IPS DF 19.7 (cell line): ENCODE data around the gene TESPA1.
"Not testable (repeated sequence)": the region's sequence is repeated elsewhere in the genome, so short reads cannot be mapped to it uniquely, and the experiment has no call there.

Source experiments
- DNase-seq: peaks from one replicate; pipeline ENCODE4 v3.0.0-alpha.2; 2013; ENCODE audit warnings: low read depth, low spot score

TESPA1 gene

DNA sequence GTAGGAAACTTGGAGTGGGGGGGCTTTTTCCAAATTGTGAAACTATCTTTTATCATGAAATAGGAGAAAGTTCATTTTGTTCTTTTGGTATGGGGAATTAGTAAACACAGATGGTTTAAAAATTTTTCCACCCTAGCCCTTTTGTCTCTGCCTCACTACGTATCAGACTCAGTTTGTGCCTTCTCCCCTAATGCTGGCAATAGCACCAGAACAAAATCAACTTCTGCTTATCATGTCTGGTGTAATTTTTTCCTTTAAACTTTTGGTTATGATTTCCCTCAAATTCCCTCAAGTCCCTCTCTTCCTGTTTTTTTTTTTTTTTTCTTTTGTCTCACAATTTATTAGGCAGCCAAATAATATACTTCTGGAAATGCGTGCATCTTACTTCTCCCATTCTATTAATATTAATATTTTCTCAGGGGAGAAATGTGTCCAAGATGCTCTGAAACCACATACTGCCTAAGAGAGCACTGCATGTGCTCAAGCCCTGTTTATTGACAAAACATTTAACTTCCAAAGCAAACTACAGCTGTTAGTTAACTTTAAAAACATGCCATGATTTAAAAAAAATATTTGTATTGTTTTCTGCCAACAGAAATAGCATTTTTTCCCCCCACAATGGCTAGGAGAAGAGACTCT lies 35.4 kb downstream of the TESPA1 start:
- no peak for DNase-seq

DNA sequence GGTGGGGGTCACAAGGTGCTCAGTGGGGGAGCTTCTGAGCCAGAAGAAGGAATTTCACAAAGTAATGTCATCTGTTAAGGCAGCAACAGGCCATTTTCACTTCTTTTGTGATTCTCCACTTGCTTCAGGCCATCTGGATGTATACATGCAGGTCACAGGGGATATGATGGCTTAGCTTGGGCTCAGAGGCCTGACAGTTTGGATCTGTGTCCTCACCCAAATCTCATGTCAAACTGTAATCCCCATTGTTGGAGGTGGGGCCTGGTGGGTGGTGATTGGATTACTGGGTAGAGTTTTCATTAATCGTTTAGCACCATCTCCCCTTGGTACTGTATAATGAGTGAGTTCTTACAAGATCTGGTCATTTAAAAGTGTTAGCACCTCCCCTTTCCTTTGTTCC lies 36.4 kb downstream of the TESPA1 start:
- DNase-seq = no peak

DNA sequence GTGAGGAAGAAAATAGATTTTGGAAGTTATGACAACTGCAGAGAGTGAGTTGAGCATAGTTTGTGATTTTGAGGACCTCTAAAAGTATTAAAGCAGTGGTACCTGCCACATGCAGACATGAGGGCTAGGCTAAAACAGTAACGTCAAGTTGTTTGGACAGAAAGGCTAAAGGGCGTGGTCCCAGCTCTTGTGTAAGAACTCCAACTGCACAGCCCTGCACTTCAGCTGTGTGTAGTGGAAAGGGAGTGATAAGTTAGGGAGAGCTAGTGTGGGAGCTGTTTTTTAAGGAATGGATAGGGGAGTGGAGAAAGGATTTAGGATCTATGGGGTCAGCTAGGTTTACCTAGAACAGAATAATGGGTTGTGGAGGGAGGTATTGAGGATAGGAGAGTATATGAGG lies 39.5 kb downstream of the TESPA1 start:
- no peak for DNase-seq

DNA sequence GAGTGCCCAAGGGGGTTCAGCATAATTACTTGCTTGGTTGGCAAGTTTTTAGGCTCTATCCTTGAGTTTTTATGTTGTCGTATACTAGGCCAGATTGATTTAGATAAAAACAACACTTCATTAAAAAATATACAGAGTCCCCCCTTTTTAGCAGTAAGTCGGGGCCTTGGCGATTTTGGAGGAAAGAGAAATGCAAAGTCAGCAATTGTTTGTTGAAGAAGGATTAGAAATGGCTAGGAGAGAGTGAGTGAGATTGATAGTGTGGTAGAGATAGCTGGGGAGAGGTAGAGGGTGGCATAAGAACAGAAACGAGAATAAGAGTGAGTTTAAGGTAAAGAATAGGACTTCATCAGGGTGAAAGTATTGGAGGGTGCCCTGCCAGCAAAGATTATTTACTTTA lies 41.3 kb downstream of the TESPA1 start:
- DNase-seq = not testable (repeated sequence)

DNA sequence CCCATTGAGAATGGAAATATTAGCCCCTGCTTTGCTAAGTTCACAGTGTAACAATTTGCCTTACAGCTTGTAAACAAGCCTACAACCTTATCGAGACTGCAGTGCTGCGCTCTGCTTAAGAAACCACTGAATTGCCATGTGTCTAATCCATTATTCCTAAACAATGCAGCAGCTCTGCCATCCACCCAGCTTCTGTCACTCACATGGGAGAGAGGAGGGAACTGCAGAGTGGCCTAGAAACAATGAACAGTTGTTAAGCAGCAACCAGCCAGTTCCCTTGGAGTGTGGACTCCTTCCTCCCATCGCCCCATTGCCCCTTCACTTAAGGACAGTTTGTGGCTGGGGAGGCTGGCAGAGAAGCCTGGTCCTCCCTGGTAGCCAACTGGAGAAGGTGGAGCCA lies 42.9 kb downstream of the TESPA1 start:
- no peak for DNase-seq

DNA sequence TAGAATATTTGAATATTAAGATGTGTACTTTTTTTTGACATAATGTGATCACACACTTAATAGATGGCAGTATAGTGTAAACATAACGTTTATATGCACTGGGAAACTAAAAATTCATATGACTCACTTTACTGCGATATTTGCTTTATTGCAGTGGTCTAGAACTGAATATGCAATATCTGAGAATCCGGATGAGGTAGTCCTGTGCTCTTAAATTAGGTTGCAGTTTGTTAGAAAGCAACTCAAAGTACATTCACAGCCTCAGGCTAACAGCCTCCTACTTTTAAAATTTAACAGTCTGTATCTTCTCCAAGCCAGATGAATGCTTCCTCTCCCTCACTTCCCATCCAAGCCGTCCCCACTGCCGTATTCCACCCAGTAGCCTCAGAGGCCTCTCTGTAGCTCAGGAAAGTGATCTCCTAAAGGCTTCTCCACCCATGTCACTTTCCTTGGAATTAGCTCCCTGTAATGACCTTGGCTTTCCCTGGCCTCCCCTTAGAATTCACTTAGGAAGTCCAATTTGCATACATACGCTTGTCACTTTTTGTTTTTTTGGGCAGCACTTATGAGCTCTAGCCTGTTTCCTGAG lies 43.7 kb downstream of the TESPA1 start:
- DNase-seq = no peak

DNA sequence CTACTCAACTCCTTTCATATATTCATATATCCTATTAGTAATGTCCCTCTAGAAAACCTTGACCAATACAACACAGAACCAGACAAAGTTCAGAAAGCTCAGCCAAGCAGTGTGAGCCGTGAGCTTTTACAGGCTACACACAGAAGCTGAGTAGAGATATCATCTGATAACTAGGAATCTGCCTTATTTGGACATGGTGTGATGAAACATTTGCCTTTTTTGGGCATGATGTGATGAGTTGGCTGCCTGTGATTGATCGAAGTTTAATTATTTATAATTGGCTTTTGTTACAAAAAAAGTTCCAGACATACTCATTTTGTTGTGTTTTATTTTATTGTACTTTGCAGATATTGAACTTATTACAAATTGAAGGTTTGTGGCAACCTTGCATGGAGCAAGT lies 46.6 kb downstream of the TESPA1 start:
- DNase-seq = no peak

DNA sequence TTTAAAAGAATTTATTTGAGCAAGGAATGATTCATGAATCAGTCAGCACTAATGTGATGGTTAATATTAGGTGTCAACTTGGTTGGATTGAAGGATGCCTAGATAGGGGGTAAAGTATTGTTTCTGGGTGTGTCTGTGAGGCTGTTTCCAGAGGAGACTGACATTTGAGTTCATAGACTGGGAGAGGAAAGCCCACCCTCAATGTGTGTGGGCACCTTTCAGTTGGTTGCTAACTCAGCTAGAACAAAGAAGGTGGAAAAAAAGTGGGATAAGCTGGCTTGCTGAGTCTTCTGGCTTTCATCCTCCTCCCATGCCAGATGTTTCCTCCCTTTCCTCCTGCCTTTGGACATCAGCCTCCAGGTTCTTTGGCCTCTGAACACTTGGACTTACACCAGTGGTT lies 47.2 kb downstream of the TESPA1 start:
- no peak for DNase-seq

DNA sequence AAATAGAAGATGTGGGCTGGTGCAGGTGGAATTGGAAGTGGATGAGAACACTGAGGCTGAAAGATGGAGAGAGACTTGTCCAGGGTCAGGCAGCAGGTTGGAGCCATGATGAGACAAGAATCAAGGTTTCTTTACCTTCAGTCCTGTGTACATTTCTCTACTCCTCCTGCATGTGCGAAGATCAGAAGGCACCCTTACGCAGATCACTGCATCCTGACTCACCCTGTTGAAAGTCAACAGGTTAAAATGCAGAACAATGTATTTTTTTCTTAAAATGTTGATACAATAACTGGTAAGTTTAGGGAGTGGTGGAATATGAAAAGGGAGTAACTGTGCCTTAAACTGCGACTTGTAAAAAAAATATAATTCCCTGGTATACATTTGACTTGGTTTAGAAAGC lies 47.8 kb downstream of the TESPA1 start:
- no peak for DNase-seq

DNA sequence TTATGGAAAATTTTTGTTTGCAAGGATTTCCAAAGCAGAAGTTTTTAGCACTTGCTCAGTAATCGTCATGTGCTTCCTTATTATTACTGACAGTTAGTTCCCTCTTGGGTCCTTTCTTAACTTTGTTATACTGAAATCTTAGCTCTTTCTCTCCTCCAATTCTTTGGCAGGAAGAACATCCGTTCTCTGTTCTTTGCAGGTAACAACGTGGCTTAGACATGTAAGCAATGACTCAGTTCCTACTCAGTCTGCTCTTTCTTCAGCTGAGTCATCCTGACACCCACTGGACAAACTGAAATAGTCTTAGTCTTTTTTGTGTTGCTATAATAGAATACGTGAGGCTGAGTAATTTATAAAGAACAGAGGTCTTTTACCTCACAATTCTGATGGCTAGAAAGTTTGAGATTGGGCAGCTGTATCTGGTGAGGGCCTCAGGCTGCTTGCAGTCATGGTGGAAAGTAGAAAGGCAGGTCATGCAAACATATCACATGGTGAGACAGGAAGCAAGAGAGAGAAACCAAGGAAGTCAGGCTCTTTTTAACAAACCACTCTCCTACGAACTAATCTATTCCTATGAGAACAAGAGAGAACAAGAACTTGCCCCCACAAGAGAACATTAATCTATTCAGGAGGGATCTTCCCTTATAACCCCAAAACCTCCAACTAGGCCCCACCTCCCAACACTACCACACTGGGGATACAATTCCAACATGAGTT lies 49.2 kb downstream of the TESPA1 start:
- DNase-seq = no peak

DNA sequence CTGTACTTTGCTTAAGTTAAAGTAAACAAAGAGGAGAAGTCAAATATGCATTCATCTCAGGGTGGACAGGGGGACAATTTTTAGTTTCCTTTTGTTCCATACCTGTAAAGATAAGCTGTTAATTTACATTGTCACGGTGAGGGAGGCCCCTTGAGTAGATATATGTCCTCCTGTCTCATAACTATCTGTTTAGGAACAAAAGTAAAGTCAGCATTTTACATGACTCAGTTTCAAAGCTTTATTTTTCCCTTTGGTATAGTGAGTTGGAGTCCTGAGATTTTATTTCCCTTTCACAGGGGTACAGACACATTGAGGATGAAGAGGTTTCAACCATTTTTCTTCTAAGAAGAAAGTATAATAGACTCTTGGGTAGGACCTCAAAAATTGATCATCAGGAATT lies 50.1 kb downstream of the TESPA1 start:
- no peak for DNase-seq

DNA sequence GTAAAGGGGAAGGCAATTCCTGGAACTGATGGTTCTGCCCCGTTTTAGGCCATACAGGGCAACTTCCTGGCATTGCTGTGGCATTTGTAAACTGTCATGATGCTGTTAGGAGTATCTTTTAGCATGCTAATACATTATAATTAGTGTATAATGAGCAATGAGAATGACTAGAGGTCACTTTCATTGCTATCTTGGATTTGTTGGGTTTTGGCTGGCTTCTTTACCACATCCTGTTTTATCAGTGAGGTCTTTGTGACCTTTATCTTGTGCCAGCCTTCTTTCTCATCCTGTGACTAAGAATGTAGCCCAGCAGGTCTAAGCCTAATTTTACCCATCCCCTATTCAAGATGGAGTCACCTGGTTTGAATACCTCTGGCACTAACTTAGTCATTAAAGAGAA lies 51.2 kb downstream of the TESPA1 start:
- DNase-seq = no peak

DNA sequence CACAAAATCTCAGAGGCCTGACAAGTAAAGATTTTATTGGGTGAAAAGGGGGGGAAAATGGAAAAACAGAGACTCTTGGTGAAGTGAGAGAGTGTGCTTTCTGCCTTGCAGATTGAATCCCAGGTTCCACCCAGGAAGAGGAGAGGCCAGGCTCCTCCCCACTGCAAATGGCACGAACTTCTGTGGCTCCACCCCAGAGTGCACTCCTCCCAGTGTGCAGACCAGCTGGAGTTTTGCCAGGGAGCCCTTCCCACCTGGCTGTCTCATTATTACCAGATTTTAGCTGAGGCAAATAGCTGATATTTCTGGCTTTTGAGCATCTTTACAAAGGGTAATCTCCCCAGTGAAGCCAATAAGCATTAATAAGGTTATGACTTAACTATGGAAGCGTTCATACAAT lies 51.9 kb downstream of the TESPA1 start:
- DNase-seq = no peak

DNA sequence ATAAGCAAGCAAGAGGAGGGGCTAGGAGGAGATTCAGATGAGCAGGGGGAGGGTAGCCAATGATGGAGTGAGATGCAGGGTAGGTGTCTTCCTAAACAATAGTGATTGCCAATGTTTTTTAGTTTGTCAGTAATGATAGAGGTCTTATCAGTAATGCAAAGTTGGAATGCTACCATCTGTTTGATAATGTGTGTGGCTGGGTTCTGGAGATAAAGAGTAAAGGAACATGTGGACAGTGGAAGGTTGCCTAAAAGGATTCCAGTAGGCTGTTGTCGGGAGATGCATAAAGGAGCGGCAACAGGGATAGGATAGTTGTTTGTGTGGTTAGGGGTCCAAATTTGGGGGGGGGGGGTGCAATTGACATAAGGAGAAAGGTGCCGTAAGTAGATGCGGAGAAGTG lies 52.5 kb downstream of the TESPA1 start:
- DNase-seq = no peak

DNA sequence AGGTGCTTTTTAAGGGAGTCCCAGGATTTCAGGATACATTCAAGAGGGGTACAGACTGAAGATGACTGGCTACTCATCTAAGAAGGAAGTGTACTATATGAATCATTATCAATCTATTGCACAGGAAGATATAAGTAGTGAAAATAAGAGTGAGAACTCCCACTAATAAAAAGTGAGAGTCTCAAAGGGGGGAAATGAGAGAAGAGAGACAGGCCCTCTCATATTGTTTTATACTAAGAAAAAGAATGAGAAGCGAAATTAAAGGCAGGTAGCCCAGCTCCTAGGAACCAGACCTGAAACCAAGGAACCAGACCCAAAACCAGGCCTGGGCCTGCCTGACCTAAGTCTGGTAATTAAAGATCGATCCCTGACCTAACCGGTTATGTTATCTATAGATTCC lies 54.6 kb downstream of the TESPA1 start:
- DNase-seq = no peak

DNA sequence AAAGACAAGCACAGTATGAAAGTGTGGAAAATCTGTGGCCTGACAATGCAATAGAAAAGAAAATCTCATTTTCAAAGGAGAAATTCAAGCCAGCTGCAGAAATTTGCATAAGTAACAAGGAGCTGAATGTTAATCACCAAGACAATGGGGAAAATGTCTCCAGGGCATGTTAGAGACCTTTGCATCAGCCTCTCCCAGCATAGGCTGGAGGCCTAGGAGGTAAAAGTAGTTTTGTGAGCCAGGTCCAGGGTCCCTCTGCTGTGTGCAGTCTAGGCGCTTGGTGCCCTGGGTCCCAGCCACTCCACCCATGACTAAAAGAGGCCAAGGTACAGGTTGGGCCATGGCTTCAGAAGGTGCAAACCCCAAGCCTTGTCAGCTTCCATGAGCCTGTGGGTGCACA lies 58.3 kb downstream of the TESPA1 start:
- DNase-seq = peak; percentile 9

DNA sequence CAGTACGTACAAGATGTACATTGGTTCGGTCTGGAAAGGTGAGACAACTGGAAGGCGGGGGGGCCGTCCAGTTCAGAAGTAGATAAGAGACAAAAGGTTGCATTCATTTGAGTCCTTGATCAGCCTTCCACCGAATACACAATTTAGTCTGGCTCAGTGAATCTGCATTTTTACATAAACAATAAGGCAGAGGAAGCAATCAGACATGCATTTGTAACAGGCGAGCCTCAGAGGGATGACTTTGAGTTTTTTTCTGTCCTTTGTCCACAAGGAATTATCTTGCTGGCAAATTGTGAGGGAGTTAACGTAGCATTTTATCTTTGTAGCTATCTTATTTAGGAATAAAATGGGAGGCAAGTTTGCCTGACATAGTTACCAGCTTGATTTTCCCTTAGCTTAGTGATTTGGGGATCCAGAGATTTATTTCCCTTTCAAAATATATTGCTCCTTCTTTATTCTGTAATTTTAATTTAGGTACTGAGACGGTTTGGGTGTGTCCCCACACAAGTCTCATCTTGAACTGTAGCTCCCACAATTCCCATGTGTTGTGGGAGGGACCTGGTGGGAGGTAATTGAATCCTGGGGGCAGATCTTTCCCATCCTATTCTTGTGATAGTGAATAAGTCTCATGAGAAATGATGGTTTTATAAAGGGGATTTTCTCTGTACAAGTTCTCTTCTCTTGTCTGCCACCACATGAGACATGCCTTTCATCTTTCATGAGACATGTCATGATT lies 59.4 kb downstream of the TESPA1 start:
- no peak for DNase-seq

DNA sequence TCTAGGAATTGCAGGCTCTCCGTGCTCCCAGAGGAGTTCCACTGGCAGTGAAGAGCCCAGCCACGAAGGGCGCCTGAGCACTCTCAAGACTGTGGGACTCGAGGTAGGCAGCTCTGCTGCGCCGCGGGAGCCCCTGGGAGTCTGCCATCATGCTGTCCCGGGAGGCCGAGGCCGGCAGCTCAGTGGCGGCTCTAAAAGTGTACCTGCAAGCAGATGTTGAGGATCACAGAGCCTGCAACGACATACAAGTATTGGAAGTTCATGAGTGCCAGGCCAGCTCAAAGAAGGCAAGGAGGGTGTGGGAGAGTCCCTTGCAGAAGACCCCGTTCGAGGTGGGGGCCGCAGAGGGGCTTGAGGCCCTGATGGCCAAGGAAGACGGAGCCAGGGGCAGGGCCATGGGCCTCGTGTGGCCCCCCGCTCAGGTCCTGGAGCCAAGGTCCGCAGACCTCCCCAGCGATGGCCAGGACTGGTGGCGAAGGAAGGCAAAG lies 67.5 kb downstream of the TESPA1 start:
- no peak for DNase-seq
